Fibroblast of lung (primary cell): ENCODE data around the gene AGXT.

Experiments
- EZH2 ChIP-seq: IDR thresholded peaks from 2 replicates; pipeline ENCODE4 v1.5.1; 2012; ENCODE audit warnings: low read length, control low read depth, mild to moderate bottlenecking; ENCODE audit errors: missing control alignments
- TF ChIP-seq, protein P1 (sequence below), 2 donors: IDR thresholded peaks in 1 of 2; conservative IDR thresholded peaks in 1 of 2; 1 replicate in 1 of 2; 2 replicates in 1 of 2; pipeline ENCODE4 v1.5.1; 2011 to 2012; ENCODE audit warnings: low read length in 2 of 2, control low read depth in 1 of 2, inconsistent platforms in 1 of 2, low read depth in 1 of 2, mild to moderate bottlenecking in 1 of 2

DNA sequence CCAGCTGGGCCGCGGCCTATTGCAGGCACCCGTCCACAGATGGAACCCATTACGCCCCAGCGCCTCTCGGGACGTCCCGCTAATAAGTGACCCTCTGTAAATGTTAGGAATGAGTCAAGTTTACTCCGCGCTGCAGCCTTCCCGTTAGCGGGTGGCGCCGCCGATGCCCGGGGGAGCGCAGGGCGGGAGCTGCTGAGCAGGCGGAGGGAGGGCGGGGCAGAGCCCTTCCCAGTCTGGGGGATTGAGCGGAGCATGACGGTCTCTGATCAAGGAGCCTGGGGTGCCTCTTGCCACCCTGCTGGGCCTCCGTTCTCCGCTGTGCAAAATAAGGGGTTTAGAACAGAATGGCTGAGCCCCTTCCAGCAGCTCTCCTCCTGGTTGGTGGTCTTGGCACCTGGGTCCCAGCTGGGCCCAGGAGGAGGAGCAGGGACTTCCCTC is 48.0 kb downstream of the AGXT start:
- TF ChIP-seq, protein P1, sequence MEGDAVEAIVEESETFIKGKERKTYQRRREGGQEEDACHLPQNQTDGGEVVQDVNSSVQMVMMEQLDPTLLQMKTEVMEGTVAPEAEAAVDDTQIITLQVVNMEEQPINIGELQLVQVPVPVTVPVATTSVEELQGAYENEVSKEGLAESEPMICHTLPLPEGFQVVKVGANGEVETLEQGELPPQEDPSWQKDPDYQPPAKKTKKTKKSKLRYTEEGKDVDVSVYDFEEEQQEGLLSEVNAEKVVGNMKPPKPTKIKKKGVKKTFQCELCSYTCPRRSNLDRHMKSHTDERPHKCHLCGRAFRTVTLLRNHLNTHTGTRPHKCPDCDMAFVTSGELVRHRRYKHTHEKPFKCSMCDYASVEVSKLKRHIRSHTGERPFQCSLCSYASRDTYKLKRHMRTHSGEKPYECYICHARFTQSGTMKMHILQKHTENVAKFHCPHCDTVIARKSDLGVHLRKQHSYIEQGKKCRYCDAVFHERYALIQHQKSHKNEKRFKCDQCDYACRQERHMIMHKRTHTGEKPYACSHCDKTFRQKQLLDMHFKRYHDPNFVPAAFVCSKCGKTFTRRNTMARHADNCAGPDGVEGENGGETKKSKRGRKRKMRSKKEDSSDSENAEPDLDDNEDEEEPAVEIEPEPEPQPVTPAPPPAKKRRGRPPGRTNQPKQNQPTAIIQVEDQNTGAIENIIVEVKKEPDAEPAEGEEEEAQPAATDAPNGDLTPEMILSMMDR (conservative IDR thresholded peaks at IDR 0.05 in 1 of 2, IDR thresholded peaks at IDR 0.05 in 1 of 2; ENCODE audit: low read depth in 1 of 2, low read length in 2 of 2): no peak
- TF ChIP-seq EZH2: no peak
